ENCODE results near the gene CIROP.
A peak's percentile ranks its signal among the peaks of the same experiment; 100 is the strongest.

Gene CIROP

DNA sequence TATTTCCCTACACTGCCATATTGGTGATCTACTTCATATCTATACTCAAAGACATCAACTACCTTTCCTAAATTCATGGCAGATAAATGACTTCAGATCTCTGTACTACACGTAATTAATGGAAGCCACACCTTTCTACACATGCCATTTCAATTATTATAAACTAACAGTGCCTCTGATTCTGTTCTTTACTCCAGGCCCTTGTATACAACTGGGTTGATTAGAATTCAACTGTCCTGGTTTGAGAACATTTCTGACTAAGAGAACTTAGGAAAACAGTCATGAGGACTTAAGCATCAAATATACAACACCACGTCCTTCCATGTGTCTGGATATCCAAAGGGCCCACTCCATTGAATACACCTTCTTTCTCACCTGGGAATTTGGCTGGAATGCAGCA, 11.7 kb downstream of the CIROP start:
- DNase-seq = no peak

DNA sequence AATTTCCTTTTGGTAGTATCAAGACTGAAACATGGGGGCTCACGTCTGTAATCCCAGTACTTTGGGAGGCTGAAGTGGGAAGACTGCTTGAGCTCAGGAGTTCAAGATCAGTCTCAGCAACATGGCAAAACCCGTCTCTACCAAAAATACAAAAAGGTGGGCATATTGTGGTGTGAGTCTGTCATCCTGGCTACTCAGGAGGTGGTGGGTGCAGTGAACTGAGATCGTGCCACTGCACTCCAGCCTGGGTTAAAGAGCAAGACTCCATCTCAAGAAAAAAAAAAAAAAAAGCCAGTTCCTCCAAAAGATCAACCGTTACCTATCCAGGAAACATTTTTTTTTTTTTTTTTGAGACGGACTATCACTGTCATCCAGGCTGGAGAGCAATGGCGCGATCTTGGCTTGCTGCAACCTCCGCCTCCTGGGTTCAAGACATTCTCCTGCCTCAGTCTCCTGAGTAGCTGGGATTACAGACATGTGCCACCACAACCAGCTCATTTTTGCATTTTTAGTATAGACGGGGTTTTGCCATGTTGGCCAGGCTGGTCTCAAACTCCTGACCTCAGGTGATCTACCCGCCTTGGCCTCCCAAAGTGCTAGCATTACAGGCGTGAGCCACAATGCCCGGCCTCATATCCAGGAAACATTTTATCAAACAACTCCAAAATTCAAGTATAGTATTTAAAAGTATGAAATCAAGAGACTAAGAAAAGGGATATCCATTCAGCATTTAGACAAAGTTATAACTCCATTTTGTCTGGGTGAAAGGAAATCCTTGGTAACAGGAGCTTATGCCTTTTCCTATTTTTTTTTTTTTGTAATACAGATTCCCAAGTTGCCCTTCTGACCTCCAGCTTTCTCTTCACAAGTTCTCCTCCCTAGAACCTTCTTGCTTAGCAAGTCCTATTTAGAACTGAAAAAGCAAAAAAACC, 13.2 kb downstream of the CIROP start:
- no peak for DNase-seq

DNA sequence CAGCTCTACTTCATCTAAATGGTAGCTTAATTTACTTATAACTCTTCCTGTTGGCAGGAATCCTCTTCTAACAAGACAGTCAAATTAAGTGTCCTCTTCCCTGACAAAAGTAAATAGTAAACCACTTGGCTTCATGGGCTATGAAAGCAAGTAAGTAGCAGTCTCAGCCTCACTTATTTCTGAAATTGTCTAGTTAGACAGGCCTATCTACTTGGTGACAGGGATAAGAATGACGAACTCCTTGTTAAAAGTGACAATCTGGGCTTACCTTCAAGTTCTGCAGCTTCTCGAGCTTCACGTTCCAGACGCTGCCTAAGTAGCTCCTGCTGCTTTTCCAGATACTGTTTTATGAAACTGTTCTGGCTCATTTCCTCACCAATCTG, 14.5 kb downstream of the CIROP start:
- no peak for DNase-seq

DNA sequence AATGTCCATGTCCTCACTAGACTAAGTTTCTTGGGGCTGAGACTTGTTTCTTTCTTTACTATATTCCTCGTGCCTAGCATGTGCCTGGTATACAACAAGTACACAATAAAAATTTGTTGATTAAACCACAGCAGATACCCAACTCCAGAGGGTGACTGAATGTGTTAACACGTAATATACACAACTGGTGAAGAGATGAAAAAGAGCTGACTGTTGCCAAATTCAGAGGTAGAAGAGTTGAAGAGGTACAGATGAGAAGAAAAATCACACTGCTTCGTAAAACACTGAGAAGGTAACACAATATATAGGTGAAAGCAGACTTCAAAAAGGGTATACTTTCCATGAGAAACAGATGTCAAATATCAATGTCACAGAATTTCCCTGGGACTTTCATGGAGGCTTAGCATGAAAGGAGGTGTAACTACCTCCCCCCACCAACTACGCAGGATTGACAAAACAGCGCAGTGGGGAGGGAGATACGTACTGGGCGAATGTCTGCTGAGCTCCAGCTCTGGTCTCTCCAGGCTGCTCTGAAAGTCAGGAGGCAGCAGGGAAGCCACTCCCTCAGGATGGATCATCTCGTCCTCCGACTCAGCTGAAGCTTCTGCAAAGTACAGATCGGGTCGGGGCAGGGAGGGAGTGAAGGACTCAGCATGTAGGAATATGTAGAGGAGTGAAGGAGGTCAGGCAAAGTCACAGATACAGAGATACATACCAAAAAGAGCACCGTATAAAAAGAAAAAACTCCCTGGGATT, 15.1 kb downstream of the CIROP start:
- DNase-seq = no peak

DNA sequence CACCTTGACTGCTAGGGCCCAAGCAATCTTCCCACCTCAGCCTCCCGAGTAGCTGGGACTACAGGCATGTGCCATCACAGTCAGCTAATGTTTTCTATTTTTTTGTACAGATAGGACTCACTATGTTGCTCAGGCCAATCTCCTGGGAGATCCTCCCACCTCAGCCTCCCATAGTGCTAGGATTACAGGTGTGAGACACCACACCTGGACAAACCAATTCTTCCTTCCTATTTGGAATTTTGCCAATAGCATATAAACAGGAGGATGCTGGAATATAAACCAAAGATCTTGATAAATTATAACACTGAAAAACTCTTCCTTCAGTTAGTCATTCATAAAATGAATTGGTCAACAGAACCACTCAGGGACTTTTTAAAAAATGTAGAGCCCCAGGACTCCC, 18.2 kb downstream of the CIROP start:
- DNase-seq = no peak

DNA sequence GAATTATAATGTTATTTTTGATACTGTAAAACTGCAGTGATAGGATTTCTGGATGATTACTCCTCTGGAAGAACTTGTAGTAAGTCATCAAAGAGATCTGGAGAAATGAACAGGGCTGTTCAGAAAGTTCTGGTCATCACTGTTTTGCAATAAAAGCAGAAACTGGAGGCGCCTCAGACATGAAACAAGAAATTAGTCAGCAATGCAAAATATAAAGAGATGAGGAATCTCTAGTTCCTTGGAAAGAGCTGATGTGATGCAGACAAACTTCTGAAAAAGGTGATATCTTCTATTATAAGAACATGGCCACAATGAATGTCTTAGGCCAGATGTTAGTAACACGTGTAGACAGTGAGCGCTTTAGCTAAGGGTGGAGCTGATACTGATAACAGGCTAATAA, 19.3 kb downstream of the CIROP start:
- DNase-seq = no peak

- no peak for DNase-seq
Observed at GRCh38 chr14:23080474-23080873, 24.3 kb downstream of the CIROP start.

GRCh38 chr14:23079716-23080115, 25.1 kb downstream of the CIROP start:
- DNase-seq = no peak

GRCh38 chr14:23078692-23079116, 26.1 kb downstream of the CIROP start:
- DNase-seq = peak; percentile 61

DNA sequence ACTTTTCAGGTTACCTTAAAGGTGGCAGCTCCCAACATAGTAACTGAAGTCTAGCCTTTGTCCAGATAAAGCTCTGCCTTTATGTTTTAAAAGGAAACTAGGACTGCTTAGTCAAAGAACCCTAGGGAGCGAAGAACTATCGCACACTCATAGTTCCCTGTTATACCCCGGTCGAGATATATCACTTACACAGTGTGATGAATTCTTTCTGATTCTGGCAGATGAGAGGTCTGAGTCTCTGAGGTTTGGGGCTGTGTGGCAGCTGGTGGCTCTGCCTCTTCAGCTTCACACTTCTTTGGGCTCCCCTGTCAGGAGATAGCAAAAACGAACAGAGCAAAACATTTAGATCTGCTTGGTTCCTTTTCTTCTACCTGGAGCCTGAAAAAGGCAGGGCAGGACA, 26.8 kb downstream of the CIROP start:
- no peak for DNase-seq

- DNase-seq = peak; percentile 56
Observed at GRCh38 chr14:23076785-23077408, 27.9 kb downstream of the CIROP start.

- DNase-seq = no peak
Observed at GRCh38 chr14:23074906-23075305, 29.9 kb downstream of the CIROP start.

DNA sequence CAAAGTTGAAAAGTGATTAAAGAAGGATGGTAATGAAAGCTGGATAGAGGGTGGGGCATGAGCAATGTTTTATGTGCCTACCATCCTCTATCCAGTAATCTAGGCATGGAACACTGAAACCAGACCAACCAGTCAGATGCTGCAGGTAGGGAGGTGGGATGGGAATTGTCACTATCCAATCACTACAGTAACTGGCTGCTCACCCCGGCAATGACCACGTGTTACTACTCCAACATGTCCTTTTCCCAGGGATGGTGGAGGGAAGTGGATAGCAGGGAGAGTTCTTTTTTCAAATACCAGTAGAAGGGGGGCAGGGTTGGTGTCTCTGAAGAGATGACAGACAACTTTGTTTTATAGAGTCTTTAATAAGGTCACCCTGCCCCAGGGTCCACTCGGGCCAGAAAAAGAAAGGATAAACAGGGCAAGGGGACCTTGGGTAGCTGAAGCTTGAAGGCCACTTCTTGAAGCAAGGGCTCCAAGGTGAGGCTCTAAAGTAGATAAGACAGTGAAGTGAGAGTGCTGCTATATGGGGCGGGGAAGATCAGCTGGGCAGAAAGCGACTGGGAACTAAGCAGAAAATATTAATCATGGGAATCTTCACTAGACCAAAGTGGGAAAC, 32.8 kb downstream of the CIROP start:
- no peak for DNase-seq

DNA sequence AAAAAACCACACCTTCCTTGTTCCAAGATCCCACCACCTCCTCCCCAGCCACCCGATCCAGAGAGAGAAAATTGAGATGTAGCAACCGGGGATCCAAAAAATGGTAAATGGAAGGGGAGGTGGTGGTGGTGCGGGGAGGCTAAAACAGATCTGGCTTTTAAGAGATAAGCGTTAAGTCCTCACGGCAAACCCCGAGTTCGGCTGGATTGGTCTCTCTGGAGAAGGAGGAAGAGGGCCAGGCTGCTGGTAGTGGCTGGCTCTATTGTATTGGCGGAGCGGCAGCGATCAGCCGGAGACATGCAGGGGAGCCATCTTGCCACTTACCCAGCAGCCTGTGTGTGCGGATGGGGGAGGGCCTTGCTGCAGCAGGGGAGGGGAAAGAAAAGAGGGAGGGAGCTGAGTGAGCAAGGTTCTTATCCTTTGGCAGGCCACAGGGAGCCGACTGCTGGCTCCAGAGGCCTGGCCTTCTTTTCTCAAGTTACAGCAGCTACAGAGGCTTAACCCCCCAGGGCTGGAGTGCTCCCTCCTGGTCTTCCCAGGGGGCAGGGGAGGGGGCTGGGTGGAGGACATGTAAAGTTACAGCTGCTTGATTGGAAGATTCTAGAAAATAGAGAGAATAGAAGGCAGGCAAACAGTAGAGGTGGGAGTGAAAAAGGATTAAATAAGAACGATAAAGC, 33.4 kb downstream of the CIROP start:
- peak; percentile 92 for DNase-seq

GRCh38 chr14:23070262-23071129, 34.3 kb downstream of the CIROP start:
- no peak for DNase-seq

- DNase-seq = no peak
Observed at GRCh38 chr14:23069413-23069806, 35.4 kb downstream of the CIROP start.

GRCh38 chr14:23068789-23069412, 35.9 kb downstream of the CIROP start:
- DNase-seq = peak; percentile 91

DNA sequence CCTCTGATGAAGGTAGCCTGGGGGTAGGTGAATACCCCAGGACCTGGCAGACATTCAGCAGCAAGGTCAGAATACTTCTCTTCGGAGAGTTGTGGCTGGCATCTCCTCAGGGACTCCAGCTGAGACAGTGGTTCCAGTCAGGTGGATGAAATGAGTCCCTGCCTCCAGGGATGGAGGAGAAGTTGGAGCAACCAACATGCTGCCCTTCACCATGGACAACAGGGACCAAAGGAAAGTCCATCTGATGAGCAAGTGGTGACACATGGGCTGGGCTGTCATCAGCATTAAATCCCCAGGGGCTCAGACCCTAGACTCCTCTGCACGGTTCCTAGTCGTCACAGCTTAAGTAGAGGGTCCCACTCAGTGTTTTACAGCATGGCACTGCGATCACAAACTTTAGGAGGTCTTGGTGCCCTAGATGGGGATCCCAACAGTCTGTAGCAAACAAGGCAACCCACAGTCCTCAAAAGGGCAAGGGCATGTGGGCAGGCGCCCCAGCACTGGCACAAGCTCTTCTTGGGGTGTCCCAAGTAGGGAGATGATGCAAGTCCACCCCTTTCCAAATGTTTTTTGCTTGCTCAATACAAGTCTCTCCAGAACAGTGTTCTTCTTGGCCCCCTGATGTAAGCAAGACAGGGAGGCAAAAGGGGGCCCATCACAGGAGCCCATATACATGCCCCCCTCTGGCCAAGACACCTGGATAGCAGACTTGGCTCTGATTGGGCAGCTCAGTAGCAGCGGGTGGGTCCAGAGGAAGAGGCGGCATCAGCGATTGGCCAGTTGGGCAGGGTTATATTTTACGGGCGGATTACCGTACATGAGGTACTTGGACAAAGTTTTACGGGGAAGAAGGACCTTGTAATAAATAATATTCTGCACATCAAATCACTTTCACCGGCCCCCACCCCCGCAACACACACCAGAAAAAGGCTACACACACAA, 36.7 kb downstream of the CIROP start:
- no peak for DNase-seq

DNA sequence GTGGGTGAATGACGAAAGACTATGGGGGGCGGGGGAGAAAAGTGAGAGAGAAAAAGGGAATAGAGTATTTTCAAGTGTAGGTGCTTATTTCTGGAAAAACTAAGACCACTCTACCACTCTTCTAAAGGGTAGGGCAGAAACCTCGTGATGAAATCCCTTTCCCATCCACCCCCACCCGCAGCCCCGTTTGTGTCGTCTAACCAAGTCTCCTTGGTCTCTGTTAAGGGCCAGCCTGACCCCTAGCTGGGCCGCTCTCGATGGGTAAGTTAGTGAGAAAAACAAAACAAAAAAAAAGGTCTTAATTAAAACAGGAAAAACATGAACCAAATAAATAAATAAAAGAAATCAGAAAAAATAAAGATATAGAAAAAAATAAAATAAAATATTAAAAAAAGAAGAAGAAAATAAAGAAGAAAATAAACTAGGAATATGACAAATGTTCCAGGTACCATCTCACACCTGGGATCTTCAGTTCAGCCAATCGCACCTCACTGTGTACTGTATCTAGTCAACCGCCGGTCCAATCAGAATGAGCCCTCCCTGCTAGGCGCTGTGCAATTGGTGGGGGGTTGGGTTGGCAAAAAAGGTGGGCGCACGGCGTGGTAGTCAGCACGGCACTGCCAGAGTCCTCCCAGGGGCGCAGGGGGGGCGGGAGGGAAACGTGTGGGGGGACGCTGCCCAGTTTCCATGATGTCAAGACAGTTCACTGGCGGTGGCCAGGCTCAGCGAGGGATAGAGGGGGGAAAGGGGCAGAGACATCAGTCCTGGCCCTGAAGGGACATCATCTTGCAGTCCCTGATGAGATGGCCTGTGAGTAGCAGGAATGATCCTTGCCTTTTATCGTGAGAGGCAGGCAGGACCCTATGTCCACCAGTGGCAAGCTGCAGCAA, 37.7 kb downstream of the CIROP start:
- DNase-seq = no peak

Measured in hematopoietic multipotent progenitor cell treated with erythropoietin and hydrocortisone succinate and interleukin-3 and kit ligand, for 8 days (in vitro differentiated cells).